Vagina (tissue), 2 donors: ENCODE measurements around the gene SOX18. TPM values are rescaled to one million over a fixed set of nuclear protein-coding genes. Genes with fewer than 3 reads are reported as not detected.
A peak's percentile ranks its signal among the peaks of the same experiment; 100 is the strongest.

Experiments used
- DNase-seq, 2 donors: peaks; one replicate each; pipeline ENCODE4 v3.0.0-alpha.2; 2017; ENCODE audit errors: extremely low spot score in 2 of 2
- H3K27ac ChIP-seq: fragments of 200-600 bp; sonication (generic); one replicate; pipeline ENCODE4 v1.5.1; 2019
- H3K27me3 ChIP-seq: fragments of 200-600 bp; sonication (generic); one replicate; pipeline ENCODE4 v1.5.1; 2019
- H3K36me3 ChIP-seq, 2 donors: fragments of 200-600 bp; sonication (generic); one replicate each; pipeline ENCODE4 v1.5.1; 2017 to 2019
- H3K4me1 ChIP-seq: fragments of 200-600 bp; sonication (generic); one replicate; pipeline ENCODE4 v1.5.1; 2019
- H3K4me3 ChIP-seq, 2 donors: fragments of 200-600 bp; sonication (generic); 1 replicate in 1 of 2; 2 replicates in 1 of 2; pipeline ENCODE4 v1.5.1; 2016 to 2019
- H3K9me3 ChIP-seq: fragments of 200-600 bp; sonication (generic); one replicate; pipeline ENCODE4 v1.5.1; 2019
- POLR2A ChIP-seq, 2 donors: fragments of 450-650 bp; IDR thresholded peaks; one replicate each; pipeline ENCODE4 v1.6.1; 2017; ENCODE audit warnings: antibody characterized with exemption in 2 of 2, mild to moderate bottlenecking in 2 of 2, moderate library complexity in 2 of 2
- POLR2AphosphoS5 ChIP-seq, 2 donors: sonication (generic); formaldehyde crosslinking; IDR thresholded peaks; one replicate each; pipeline ENCODE4 v1.9.0; 2017; ENCODE audit warnings: antibody characterized with exemption in 2 of 2, mild to moderate bottlenecking in 2 of 2, low read depth in 1 of 2; ENCODE audit not compliant: insufficient read depth in 1 of 2
- intact Hi-C: fragments of 100-400 bp; cut with DNase I; formaldehyde crosslinking; loops from one replicate; pipeline ENCODE4 v1.15.1; 2023
- total RNA-seq: library from RNA; depleted of rRNA; stranded (reverse); fragments of >200 nt; gene quantifications from one replicate; pipeline ENCODE4 v1.2.3, GENCODE V29; 2016
- TF ChIP-seq, protein P1 (sequence below), 3 experiments: fragments of 450-650 bp in 2 of 3; fragments of 200-600 bp in 1 of 3; sonication (generic) in 1 of 3; IDR thresholded peaks; one replicate each; pipeline ENCODE4 v1.5.1; 2017 to 2019; ENCODE audit warnings: antibody characterized with exemption in 3 of 3, mild to moderate bottlenecking in 2 of 3, moderate library complexity in 2 of 3

Gene SOX18
- total RNA-seq, 1 donor from 2014 or later = 57.2 TPM

DNA sequence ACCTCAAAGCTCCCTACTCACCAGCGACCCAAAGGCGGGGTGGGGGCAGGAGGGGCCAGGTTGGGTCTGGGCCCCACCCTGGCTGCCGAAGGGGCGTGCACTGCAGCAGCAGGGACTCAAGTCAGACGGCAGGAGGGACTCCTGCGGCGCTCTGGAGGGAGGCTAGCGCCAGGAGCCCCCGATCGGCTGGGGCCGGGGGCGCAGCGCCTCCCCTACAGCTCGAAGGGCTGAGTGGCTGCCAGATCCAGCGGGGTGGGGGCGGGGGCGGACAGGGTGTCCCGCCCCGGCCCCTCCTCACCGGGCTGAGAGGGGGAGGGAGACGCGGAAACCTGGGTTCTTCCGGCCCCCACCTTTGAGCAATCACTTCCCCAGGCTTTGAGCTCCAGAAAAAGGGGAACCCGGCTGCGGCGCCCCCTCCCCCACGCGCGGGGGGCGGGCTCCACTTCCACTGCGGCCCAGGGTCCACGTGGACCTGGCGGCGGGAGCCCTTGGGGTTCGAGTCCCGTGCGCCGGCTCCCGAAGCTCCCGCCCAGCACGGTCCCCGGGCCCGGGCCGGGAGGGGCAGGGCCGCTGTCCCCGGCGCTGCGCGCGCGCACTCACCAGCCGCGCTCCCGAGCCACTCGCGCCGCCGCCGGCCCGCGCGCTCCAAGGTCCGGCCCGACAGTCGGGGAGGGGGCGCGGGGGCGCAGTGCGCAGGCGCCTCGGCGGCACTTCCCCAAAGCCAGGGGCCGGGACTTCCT, 30.0 kb upstream of the SOX18 start, which contains the start of gene RGS19:
Gene RGS19, minus strand, starts transcription at position 246 of the 740 bp plus-strand sequence. CDS start 2,632 bp downstream, outside the sequence.
- H3K27me3 ChIP-seq = no peaks in the 10 kb centered on the region
- no peaks in the 10 kb centered on the region for H3K36me3 ChIP-seq
- H3K27ac ChIP-seq = peak within 1 kb of the TSS; percentile 78
- TF ChIP-seq, protein P1, sequence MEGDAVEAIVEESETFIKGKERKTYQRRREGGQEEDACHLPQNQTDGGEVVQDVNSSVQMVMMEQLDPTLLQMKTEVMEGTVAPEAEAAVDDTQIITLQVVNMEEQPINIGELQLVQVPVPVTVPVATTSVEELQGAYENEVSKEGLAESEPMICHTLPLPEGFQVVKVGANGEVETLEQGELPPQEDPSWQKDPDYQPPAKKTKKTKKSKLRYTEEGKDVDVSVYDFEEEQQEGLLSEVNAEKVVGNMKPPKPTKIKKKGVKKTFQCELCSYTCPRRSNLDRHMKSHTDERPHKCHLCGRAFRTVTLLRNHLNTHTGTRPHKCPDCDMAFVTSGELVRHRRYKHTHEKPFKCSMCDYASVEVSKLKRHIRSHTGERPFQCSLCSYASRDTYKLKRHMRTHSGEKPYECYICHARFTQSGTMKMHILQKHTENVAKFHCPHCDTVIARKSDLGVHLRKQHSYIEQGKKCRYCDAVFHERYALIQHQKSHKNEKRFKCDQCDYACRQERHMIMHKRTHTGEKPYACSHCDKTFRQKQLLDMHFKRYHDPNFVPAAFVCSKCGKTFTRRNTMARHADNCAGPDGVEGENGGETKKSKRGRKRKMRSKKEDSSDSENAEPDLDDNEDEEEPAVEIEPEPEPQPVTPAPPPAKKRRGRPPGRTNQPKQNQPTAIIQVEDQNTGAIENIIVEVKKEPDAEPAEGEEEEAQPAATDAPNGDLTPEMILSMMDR (IDR thresholded peaks at IDR 0.05) = no peak
- peak in 1 of 2 donors; percentile 25 for TF ChIP-seq POLR2A (IDR thresholded peaks at IDR 0.05)
- peaks cover 38% of the 10 kb centered on the region for H3K4me1 ChIP-seq
- no peaks in the 10 kb centered on the region for H3K9me3 ChIP-seq
- no peak for DNase-seq
- H3K4me3 ChIP-seq = peak within 1 kb of the TSS; percentile 65 to 87
- intact Hi-C loops = no loop called here

DNA sequence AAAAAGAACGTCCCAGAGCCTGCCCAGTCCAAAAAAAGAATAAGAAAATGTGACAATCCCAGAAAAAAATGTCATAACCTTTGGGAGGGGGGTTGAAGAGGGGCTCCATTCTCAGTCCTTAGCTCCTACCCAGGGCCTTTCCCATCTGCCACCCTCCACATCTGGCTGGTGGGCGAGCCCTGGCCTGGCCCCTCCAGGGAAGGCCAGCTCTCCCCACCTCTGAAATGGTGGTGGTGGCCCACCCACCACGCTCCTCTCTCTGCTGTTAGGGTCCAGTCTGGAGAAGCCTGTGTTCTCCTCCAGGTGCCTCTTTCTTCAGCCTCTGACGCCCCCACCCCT, 29.5 kb upstream of the SOX18 start:
- H3K36me3 ChIP-seq = peaks cover 0 to 1% of the 10 kb centered on the region in 2 donors
- peak overlapping the region; percentile 65 to 87 for H3K4me3 ChIP-seq
- TF ChIP-seq, protein P1 (IDR thresholded peaks at IDR 0.05) = no peak
- TF ChIP-seq POLR2AphosphoS5 (IDR thresholded peaks at IDR 0.05; ENCODE audit: insufficient read depth in 1 of 2, low read depth in 1 of 2) = no peak
- TF ChIP-seq POLR2A (IDR thresholded peaks at IDR 0.05) = no peak
- peaks cover 32% of the 10 kb centered on the region for H3K4me1 ChIP-seq
- peak overlapping the region; percentile 74 for H3K27ac ChIP-seq
- no peak for DNase-seq
- no peaks in the 10 kb centered on the region for H3K27me3 ChIP-seq
- no peaks in the 10 kb centered on the region for H3K9me3 ChIP-seq
- intact Hi-C loops = no loop called here

DNA sequence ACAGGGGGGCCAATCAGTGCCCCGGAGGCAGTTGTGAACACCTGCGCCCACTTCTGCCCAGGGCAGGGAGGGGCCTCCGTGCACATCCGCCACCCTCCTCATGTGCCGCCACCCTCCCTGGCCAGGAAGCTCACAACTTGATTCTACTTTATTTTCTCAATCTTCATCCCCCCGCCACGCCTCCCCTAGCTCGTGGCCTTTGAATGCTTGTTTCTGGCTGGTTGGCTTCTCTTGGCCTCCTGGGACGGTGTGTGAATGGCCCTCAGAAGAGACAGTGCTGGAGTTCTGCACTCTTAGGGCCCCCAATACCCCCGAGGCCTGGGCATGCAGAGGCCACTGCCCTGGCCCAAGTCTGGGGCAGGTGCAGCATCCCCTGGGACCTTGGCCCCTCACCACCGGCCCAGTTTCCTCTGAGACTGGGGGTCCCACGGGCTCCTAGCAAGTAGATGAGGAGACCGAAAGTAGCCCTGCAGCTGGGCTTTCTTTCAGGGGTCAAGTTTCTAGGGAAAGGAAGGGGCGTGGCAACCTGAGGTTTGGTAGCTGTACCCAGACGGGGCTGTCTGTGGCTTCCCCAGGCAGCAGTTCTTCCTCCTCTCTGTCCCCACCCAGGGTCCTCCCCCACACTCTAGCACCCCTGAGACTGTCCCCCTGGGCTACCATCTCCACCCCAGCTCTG, 28.6 kb upstream of the SOX18 start:
- intact Hi-C loops = no loop called here
- Histone ChIP-seq H3K4me1 (peaks cover 26% of the 10 kb centered on the region), H3K27ac (no peak overlapping the region), H3K36me3 (peaks cover 0 to 9% of the 10 kb centered on the region in 2 donors), H3K9me3 (no peaks in the 10 kb centered on the region), H3K27me3 (no peaks in the 10 kb centered on the region), H3K4me3 (peak overlapping the region; percentile 65 to 87)
- DNase-seq = no peak
- no peak for TF ChIP-seq POLR2A (IDR thresholded peaks at IDR 0.05)
- no peak for TF ChIP-seq POLR2AphosphoS5 (IDR thresholded peaks at IDR 0.05; ENCODE audit: insufficient read depth in 1 of 2, low read depth in 1 of 2)
- TF ChIP-seq, protein P1 (IDR thresholded peaks at IDR 0.05) = no peak

DNA sequence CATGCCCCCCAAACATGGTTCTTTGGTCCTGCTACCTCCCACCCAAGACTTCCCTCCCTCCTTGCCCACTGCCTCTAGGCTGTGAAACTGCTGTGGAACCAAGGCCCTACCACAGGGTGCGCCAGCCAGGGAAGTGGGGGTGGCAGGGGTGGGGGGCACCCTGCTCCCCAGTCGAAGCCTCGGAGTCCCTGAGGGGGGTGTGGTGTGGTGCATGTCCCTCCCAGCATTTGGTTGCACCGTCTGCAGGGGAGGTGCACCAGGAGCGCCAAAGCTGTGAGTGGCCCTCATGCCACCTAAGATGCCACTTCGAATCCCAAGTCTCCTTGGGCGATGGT, 28.1 kb upstream of the SOX18 start:
- Histone ChIP-seq H3K9me3 (no peaks in the 10 kb centered on the region), H3K27ac (no peak overlapping the region), H3K27me3 (no peaks in the 10 kb centered on the region), H3K36me3 (peaks cover 0 to 9% of the 10 kb centered on the region in 2 donors), H3K4me3 (peak overlapping the region; percentile 16 to 65), H3K4me1 (peaks cover 23% of the 10 kb centered on the region)
- TF ChIP-seq POLR2AphosphoS5 (IDR thresholded peaks at IDR 0.05; ENCODE audit: insufficient read depth in 1 of 2, low read depth in 1 of 2) = no peak
- no peak for TF ChIP-seq POLR2A (IDR thresholded peaks at IDR 0.05)
- TF ChIP-seq, protein P1 (IDR thresholded peaks at IDR 0.05) = no peak
- intact Hi-C loops = no loop called here
- DNase-seq = no peak

DNA sequence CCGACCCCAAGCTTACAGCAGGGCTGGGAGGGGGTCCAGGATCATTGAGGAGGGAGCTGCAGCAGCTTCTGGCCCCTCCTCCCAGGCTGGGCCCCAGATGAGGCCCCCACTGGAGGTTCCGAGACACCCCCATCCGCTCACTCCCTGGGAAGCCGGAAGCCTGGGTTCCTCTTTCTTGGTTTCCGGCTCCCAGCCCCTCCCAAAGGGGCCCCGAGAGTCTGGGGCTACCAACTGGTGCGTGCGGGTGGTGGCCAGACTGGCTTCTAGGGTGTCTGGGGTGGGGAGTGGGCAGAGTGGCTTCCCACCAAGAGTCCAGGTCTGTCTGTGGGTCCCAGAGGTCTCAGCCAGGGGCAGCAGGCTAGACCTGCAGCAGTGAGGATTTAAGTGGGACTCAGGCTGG, 27.7 kb upstream of the SOX18 start:
- Histone ChIP-seq H3K4me1 (peaks cover 23% of the 10 kb centered on the region), H3K27ac (no peak overlapping the region), H3K9me3 (no peaks in the 10 kb centered on the region), H3K36me3 (peaks cover 0 to 9% of the 10 kb centered on the region in 2 donors), H3K4me3 (peak overlapping the region; percentile 16 to 65), H3K27me3 (no peaks in the 10 kb centered on the region)
- intact Hi-C loops = no loop called here
- DNase-seq = no peak
- TF ChIP-seq, protein P1 (IDR thresholded peaks at IDR 0.05) = no peak
- TF ChIP-seq POLR2AphosphoS5 (IDR thresholded peaks at IDR 0.05; ENCODE audit: insufficient read depth in 1 of 2, low read depth in 1 of 2) (no peak), POLR2A (IDR thresholded peaks at IDR 0.05) (no peak)
